Fibroblast of skin of right biceps (primary cell): Measurements from ENCODE around the gene SLC4A11.

ENCODE experiments used
- DNase-seq: peaks from one replicate; pipeline ENCODE4 v3.0.0-alpha.2; 2013

SLC4A11 gene

DNA sequence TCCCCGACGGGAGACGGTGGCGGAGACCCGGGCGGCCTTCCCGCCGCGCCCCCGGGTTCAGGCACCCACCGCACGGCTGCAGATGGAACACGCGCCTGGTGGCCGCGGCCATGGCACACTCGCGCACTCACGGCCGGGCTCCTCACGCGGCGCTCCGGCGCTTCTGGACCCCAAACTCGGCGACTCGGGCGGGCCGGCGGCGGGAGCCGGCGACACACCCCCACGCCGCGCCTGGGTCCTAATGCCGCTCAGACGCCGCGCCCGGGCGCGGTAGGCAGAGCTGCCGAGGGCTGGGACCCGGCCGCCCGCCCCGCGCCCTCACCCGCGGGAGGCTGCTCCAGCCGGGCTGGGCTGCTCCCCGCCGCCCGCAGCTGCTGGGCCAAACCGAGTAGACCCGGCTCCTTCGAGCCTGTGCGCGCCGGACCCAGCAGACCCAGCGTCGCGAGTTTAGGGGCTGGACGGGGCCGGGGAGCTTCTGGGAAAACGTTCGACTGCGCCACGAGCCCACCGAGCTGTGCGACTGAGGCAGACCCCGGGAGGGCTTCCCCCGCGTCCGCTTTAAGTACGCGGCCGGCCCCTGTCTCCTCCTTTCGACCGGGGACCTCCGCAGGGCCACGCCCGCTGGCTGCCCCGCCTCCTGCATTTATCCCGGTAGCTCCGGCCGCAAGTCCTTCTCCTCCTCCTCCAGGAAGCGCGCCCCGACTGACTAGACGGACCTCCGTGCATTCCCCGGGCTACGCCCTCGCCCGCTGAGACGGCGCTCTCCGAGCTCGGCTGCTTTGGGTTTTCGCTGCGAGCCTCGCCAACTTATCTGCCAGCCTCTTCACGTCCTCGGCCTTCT is at the start of gene SLC4A11:
Gene SLC4A11 (minus strand): TSS at position 165 of the 841 bp plus-strand sequence. CDS start 53 bp downstream, at position 112.
- DNase-seq: peak; percentile 43

DNA sequence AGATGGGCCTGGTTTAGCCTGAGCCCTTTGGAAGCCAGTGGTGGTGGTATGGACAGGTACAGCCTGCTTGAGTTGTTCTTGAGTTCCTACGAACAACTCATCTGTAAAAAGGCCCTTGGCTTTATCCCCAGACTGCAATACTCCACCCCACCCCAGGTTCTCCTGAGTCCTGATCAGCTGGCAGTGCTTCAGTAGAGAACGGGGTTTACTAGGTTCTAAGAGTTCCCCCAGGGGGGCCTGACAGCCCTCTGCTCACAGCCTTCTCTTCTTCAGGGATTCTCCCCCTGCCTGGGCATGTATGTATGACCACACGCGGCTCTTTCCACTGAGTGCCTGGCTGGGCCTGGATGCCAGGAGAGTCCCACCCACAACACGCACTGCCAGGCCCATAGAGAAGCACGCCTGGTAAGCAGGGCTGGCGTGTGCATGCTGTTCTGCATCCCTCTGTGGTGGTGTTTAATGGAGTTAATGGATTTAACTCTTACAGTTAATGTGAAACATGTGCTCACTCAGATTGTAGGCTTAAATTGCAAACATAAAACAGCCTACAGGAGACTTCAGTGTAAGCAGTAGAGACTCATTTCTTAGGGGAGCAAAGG is 44.3 kb upstream of the SLC4A11 start:
- no peak for DNase-seq

DNA sequence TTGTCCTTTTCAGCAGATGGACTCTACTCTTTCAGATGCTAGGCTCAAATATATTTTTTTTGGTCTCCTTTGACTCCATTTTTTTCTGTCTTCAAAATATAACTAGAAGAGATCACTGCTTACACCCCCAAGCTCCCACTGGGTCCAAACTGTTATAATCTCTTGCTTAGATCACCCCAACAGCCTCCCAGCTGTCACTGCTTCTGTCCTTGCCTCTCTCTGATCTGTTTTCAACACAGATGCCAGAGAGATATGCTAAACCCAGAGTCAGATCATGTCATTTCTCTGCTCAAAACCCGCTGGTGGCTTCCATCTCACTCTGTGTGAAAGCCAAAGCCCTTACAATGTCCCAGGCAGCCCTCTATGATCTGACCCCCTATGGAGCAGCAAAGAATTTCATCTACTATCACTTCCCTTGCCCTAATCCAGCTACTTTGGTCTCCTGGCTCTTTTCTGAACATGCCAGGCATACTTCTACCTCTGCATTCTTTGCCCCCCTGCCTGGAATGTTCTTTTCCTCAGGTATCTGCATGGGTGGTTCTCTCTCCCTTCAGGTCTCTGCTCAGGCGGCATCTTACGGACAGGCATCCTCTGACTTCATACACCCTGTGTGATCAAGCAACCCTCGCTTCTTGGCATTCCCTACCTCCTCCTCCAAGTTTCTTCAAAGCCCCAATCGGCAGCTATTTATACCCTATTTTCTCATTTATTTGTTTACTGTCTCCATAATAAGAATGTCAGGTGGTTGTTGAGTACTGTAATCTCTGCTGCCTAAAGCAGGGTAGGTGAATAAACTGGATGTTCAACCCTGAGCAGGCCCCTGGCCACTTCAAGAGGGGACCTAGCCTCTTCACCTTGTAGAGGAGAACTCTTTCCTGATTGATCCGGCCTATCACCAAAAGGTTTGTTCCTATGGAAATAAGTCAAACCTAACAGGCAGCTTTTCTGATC is 43.6 kb upstream of the SLC4A11 start:
- no peak for DNase-seq

DNA sequence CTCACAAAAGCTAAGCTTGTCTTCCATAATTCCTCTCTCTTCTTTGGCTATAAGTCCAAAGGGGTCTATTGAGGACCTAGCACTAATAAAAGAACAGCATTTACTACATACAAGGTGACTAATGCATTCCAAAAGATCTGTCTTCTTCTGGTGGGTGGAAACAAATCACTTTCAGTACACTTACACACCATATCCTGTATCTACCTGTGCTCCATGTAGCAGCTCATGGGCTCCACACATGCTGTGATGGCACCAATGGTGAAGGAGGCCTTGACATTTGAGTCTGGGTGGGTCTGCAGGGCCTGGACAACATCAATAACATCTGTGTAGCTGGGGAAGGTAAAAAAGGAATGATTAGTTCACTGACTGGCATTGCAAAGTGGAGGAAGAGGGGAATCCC is 42.4 kb upstream of the SLC4A11 start:
- DNase-seq: no peak

DNA sequence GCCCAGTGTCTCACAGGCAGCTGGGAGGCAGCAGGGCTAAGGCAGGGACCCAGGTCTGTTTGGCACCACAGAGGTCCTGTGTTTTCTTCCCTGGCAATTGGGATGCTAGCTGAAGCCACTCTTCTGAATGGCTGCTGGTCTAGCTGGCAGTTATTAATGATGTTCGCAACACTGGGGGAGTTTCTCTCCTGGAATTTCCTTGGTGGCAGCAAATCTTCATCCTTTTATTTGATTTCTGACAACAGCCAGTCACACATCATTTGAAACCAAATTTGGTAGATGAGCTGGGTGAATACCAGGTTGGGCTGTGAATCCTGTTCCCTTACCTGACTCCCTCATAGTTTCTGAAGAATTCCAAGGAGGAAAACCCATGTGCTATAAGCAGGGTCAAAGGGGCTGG is 40.8 kb upstream of the SLC4A11 start:
- no peak for DNase-seq

DNA sequence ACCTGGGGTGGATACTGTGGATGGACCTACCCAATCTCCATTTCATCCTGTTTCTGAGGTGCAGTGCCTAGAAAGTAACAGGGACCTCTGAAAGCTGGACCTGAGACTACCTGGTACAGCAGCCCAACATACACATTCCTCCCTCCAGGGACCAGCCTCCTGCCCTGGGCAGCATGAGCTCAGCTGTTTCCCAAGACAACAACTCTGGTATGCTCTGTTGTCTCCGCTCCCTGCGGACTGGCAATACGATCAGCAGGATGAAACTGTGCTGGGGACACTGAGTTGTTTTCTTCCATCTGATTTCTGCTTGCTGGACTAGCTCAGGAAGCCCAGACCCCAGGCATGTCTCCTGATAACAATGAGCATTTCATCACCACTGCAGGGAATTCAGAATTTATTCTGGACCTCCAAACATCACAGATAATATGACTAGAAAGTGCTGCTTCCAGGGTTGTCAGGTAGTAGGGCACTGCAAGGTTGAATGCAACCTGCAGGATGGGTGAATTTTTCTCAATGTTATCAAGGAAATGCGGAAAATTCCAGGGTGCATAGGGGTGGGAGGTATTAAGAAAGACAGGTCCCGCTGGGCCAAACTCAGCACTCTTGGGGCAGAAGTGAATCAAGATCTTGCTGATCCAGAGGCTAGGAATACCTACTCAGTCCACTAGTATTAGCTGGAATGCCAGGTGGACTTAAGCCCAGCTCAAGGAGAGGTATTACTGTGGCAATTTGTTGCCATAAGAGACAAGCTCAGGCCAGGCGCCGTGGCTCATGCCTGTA is 38.9 kb upstream of the SLC4A11 start:
- no peak for DNase-seq

DNA sequence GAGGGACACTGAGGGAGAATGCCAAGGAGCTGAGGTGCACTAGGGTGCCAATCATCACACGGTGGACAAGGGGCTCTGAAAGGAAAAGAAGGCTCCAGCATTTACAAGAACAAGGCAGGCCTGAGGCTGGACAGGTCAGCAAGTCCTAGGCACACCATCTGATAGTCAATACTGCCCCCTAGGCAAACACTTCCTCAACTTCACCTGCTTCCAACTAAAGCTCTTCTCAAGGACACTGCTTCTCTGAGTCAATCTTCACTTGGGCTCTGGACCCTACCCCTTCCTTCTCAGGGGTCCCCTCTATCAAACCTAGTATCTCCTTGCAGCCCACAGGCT is 37.7 kb upstream of the SLC4A11 start:
- no peak for DNase-seq

DNA sequence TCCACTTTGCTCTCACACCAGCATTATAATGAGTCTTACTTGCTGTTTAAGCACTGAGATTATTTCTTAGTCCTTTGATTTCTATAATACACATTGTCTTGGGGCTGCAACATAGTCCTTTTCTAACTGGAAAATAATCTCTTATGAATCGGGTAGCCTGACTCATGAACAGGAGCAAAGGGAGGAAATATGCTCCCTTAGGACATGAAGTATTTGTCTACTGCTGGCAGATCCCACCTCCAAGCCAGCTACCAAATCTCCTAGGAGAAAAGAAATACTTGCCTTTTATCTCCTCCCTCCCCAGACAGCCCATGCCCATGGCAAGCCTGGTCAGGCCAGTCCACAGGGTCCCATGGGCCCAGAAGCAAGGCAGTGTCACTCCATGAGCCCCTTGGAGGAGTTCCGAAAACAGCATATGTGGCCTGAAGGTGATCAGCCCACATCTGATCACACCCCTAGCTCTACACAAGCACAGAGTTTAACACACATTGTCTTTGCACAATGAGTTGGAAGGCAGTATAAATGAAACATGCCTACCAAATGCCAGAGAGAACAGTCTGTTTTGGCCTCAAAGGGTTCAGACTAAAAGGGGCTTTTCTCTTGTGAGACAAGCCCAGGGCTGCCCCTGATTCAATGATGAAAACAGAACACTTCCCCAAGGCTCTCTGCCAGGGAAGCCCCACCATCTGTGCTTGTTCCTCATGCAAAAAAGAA is 37.1 kb upstream of the SLC4A11 start:
- DNase-seq: peak; percentile 8

DNA sequence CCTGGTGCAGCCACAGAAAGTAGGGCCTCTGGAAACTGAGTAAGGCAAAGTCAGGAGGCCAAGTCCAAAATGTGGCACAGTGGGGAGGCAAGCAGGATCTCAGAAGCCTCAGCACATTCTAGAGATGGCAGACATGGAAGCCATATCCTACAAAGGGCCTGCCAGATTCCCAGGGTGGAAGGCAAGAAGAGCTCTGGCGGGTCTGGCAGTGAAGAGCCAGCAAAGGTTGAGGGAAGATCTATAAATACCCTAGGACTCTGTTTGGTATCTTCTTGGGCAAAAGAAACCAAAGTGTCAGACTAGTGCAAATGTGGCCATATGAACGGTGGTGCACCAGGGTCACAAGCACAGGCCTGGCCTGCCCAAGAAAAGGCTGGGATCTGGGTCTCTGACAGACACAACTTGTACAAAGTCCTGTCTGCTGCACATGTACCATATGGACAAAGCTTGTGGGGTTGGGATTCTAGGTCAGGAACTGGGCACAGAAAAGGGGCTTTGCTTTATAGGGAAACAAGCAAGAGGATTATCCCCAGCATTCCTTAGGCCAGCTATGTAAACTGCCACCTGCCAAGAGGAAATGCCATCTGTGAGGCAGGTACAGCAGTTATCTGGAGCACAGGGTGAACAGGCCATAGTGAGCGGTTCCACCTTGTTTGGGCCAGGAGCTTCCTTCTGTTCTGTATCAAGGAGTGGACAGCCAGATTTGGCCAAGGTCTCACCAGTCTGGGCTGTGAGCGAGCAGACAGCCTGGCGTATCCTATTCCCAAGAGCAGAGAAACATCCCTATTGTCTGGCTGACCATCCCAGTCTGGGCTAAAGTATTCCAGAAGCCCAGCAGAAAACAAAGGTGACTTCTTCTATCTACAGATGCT is 36.3 kb upstream of the SLC4A11 start:
- DNase-seq: no peak

DNA sequence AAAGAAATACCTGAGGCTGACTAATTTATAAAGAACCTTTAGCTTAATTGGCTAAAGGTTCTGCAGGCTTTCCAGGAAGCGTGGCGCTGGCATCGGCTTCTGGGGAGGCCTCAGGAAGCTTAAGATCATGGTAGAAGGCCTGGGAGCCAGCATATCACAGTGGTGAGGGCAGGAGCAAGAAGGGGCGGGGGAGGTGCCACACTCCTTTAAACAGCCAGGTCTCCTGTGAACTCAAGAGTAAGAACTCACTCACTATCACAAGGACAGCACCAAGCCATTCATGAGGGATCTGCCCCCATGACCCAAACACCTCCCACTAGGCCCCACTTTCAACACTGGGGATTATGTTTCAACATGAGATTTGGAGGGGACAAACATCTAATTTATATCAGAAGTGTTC is 34.4 kb upstream of the SLC4A11 start:
- no peak for DNase-seq

DNA sequence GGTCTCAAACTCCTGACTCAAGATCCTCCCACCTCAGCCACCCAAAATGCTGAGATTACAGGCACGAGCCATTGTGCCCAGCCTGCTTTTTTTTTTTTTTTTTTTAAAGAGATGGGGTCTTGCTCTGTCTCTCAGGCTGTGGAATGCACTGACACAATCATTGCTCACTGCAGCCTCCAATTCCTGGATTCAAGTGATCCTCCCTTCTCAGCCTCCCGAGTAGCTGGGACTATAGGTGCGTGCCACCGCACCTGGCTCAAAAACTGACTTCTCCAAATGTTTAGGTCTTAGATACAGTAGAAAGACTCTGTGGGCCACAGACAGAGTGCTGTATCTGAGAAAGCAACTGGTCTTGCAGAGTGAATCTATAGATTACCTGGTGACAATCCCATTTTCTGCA is 31.1 kb upstream of the SLC4A11 start:
- DNase-seq: no peak

DNA sequence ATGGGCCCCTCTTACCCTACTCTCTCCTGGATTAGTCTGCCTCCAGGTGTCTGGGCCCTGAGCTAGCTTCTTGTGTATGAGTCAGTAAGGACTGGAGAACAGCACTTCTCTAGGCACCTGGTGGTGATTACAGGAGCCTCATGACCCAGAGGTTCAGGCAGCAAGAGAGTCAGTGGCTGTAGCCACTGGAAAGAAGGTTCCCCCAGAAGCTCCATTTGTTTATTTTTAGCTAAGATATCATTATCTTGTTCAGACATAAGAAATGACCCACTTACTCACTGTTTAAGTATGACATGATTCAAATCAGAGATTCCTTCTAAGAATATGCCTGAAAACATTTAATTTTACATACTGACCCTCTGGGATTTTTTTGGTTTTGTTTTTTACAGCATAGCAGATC is 23.6 kb upstream of the SLC4A11 start:
- DNase-seq: peak; percentile 58

DNA sequence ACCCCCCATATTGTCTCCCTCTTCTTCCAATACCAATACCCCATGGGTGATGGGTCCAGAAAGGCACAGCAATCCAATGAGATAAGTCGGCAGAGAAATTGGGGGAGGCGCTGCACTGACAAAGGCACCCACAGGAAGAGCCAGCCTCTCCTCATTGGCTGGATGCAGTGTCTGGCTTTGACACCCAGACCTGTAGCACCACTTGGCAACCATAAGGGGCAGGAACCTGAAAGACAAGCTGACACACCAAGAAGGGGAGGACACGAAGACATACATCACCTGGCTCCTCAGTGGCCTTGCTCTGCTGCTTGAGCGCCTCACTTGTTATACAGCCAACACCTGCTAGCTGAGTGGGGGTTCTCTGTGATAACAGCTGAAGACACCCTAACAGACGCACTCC is 19.4 kb upstream of the SLC4A11 start:
- DNase-seq: no peak

DNA sequence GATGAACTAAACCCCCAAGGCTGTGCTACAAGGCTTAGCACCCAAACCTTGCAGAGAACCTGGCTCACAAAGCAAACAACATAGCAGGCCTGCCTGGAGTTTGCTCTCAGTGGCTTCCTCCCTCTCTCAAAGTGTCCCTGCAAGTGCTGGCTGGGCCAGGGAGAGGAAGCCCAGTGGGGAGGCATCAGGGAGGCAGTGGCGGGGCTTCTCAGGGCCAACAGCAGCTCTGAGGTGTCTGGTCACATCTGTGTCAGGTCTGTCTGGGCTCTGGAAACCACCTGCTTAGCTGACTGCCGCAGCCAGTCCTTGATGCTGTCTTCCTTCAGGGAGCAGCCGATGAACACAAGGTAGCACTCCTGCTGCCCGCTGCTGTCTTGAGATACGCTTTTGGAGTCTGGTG is 16.7 kb upstream of the SLC4A11 start:
- DNase-seq: no peak

DNA sequence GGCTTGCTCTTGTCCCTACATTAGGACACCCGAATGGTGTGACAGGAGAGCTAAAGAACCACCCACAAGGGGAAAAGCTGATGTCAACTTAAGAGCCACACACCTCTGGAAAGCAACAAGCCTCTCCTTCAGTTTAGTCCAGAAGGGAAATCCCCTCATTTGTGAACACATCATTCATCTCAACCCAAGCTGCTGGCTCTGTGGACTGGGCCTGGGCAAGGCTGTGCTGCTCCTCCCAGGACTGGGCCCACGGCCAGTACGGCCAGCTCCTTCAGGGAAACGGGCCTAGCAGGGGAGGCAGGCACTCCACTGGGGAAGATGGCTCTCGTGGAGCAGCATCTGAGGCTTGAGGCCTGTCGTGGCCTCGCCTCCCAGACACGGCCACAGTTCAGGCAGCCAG is 12.8 kb upstream of the SLC4A11 start:
- DNase-seq: no peak

DNA sequence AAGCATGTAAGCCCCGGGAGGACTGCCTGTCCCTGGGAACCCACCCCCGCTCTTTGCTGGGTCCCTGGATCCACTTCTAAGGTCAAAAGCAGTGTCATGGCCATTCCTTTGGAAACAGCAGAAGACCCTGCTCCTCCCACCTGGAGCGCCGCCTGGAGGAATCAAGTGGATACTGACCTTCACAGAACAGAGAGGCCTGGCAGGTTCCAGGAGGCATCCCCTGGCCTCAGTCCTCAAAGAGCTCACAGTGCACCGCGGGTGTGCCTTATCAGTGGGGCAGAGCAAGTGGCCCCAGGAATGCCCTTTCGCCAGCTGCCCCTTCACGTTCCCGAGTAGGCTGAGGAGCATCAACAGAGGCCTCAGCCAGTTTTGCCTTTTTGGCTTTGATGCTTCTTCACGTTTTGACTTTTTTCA is 11.1 kb upstream of the SLC4A11 start:
- DNase-seq: peak; percentile 17

DNA sequence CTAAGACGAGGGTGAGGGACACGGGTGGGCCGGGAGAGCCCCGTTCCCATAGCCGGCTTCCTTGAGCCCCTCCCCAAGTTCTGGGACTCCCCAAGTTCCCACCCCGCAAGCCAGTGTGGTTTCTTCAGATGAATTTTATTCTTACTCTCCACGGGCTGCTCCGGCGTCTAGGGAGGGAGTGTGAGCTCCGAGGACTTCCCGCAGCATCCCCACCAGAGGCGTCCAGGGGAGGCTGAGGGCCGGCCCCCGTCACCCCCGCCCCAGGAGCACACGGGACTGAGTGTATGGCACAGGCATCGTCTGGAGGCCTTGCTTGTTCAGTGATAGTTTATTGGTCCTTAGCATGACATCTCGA is 10.0 kb upstream of the SLC4A11 start:
- no peak for DNase-seq

DNA sequence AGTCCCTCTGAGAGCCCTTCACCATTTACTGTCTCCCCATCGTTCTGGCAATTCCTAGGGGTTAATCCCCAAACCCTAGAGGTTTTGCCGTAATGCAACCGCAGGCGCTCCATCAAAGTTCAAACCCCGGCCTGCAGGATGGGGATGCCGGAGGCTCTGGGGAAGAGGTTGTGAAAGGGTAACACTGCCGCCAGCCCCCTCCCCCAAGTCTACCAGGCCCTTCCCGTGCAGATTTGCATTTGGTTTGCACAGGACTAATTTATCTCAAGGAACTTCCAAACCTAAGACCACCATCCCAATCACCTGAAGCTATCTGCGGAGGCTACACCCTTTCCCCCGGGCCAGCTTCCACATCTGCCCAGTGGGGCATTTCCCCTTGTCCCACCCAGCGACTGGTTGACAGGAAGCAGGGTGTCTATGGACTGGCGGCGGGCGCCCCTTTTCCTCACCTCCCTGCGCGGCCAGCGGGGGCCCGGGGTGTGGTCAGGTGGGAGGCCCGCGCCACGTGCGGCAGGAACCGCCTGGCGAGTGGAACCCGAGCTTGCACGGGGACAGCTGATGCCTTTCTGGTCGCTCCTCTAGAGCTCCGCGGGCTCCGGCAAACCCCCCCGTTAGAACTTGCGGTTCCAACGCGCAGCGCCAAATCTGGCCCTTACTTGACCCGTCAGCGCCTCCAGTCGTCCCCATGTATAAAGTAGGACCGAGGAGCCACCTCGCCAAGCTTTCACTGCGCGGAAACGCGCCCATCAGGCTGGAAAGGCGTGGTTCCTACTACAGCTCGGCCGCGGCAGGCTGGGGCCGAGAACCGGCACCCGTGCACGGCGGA is 9.4 kb upstream of the SLC4A11 start:
- DNase-seq: peak; percentile 44

DNA sequence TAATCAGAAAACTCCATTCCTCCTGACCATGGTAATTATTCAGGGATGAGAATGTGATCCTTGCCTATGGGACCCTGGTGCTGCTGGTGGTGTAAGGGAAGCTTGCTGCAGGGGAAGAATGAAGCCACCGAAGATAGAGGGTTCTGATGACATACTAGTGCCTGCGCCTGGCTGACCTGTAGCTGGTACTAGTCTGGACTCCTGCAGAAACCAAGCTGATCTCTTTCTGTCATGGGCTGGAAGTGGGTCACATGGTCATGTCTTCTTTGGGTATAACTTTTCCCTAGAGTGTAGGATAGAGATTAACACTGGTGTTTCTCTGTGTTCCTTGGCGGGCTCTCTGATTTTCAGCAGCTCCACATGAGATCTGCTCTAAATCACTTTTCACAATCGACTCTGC is 8.6 kb upstream of the SLC4A11 start:
- no peak for DNase-seq

DNA sequence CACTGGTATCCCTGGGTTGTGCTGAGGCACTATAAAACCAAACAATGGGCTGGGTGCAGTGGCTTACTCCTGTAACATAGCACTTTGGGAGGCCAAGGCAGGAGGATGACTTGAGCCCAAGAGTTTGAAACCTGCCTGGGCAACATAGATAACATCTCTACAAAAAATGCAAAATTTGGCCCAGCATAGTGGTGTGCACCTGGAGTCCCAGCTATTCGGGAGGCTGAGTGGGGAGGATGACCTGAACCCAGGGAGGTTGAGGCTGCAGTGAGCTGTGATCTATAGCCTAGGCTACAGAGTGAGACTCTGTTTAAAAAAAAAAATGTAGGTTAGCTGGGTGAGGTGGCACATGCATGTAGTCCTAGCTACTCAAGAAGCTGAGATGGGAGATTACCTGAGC is 7.7 kb upstream of the SLC4A11 start:
- no peak for DNase-seq
